ENCODE data around the gene TTC16.

Gene TTC16

DNA sequence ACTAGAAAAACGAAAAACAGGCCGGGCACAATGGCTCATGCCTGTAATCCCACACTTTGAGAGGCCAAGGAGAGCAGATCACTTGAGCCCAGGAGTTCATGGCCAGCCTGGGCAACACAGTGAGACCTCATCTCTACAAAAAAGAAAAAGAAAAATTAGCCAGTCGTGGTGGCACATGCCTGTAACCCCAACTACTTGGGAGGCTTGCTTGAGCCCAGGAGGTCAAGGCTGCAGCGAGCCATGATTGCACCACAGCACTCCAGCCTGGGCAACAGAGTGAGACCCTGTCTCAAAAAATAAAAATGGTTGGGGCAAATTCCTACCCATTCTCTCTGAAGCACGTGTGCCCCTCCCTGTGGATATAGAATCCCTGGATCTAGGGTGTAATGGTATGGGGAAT is 17.5 kb upstream of the TTC16 start:
- no peak for ATAC-seq

DNA sequence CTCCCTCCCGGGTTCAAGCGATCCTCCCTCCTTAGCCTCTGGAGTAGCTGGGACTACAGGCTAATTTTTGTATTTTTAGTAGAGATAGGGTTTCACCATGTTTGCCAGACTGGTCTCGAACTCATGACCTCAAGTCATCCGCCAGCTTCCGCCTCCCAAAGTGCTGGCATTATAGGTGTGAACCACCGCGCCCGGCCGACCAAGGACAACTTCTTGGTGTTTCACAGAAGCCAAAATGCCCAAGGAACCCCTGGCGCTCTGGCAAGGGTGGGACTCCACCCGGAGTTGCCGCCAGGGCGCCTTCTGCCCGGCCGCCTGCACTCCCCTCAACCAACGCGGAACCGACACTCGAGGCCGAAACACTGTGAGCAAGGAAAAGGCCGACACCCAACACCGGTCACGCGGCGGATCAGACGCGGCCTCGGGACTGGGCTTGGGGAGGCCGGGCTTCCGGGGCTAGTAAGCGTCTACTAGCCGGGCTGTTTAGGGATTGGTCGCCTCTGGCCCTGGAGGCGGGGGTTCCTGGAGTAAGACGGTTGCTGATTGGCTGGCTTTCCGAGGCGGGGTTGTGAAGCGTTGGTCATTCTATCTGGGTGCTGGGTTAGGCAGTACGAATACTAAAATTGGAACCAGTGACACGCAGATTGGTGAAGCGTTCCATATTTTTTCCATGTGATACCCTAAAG is 16.8 kb upstream of the TTC16 start:
- ATAC-seq = peak; percentile 99

DNA sequence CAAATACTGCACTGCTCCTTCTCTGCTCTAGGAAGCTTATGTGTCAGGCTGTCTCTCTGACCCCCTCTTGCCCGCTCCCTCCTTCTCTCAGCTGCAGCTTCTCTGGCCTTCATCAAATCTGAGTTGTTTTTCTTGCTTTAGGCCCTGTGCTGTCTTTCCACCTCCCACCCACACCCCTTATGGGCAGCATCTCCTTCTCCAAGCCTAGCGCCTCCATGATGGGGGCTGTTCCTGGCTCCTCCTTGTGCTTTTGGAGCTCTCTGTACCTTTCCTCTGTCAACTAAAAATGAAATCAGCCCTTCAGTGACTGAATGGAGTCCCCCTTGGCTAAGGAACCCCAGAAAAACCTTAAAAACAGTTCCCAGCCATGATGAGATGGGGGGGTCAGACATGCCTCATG is 15.7 kb upstream of the TTC16 start:
- ATAC-seq = no peak

DNA sequence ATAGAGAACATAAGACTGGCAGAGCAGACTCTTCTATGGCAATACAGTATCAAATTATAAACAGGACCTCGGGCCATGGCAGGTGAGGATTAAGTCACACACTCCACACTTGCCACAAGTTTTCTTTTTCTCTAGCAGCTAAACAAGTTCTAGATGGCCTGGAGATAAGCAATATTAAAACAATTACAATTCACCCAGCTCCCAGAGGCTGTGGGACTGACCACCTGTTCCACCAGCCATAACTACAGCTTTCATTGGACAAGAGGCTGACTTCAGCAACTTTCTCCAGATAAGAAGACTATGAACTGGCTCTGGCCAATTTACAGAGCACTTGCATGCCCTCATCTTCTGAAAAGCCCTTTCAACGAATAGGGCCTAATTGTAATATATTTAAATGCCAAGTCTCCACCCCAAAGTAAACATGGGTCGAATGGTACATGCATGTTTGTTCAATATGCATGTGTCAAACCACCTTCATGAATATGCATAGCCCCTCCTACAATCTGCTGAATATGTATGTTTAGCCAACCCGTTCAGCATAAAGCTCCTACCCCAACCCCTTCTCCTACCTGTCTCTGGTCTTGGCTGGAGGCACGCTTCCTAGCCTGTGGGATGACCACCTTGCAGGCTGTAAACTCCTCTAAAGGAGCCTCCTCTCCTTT is 15.2 kb upstream of the TTC16 start:
- no peak for ATAC-seq

DNA sequence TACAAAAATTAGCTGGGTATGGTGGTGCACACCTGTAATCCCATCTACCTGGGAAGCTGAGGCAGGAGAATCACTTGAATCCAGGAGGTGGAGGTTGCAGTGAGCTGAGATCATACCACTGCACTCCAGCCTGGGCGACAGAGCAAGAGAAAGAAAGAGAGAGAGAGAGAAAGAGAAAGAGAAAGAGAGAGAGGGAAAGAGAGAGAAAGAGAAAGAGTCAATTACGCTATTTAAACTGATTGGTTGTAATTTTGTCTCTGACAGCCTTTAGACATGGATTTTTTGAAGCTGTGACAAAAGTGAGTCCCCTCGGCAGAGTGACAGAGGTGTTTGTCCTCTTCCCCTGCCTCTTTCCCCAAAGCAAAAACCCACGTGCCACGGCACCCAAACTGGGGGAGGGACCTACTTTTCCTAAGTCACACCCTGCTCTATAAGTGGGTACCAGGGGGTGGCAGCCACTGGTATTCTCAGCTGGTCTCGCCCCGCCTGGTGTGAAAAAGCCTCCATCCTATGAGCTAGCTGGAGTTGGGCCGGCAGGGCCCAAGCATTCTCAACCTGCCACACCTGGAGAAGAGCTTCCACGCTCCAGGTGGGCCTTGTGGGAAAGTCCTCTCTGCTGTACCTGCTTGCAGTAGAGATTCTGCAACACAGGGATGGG is 12.5 kb upstream of the TTC16 start:
- no peak for ATAC-seq

DNA sequence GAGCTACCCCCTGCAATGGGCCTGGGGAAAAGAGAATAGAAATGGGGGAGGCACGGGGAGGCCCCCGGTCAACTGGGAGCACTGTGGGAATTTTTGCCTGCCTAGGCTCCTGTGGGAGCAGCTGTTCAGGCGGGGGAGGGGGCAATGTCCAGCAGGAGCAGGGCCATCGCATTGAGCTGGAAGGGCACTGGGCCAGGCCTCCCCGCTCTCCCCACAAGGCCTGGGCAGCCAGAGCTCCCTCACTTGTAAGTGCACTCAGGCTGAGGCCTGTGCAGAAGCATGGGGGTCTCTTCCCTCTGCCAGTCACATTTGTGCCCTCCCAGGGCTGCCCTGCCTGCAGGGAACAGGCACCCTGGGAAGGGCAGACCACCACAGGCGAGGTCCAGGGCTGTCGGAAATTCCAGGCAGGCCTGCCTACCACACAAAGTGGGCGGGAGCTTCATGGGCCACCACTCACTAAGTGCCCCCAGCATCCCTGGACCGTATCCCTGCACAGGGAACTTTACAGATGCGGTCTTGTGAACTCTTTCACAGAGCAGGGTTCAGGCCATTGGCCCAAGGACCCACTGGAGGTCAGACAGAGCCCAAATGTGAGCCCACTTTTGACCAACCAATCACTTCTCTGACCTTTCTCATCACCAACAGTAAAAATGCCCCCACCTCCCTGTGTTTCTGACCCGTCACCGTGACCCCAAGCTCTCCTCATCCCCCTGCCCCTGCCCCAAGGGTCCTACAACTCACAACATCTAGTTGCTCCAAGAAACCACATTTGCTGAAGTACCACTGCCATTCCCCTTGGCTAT is 10.1 kb upstream of the TTC16 start:
- ATAC-seq = no peak

DNA sequence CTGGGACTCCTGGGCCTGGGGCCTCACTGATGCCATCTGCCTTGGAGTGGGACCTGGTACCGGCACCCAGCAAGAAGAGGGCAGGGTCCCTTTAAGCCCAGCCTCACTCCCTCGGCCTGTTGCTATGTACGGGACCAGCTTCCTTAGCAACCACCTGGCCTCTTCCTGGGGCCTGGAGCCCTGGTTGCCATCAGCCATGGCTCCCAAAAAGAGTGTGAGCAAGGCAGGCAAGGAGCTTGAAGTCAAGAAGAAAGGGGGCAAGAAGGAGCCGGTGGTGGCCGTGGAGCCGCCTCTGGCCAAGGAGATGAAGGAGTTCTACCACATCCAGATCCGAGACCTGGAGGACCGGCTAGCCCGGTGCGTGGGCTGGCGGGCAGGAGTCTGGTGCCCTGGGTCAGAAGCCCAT is 9.0 kb upstream of the TTC16 start, which contains the start of gene CFAP157:
CFAP157 (plus strand) TSS at position 153 of the 406 bp plus-strand sequence; CDS start at position 197, 44 bp downstream.
- no peak for ATAC-seq

DNA sequence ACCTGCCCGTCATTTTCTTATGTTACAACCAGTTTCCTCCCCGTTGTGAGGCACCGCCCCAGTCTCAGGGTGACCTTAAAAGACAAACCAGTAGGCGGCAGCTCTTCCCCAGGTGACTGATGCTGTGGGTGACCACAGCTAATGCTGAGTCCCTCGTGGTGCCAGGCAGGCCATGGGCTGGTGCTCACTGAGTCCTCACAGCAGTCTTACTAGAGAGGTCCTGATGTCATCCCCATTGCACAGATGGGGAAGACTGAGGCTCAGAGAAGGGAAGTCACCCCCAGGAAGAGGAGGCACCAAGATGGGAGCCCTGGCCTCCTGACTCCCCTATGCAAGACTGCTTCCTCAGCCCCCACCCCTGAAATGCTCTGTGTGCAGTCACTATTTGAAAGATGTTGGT is 8.1 kb upstream of the TTC16 start:
- ATAC-seq = peak; percentile 65 to 84

DNA sequence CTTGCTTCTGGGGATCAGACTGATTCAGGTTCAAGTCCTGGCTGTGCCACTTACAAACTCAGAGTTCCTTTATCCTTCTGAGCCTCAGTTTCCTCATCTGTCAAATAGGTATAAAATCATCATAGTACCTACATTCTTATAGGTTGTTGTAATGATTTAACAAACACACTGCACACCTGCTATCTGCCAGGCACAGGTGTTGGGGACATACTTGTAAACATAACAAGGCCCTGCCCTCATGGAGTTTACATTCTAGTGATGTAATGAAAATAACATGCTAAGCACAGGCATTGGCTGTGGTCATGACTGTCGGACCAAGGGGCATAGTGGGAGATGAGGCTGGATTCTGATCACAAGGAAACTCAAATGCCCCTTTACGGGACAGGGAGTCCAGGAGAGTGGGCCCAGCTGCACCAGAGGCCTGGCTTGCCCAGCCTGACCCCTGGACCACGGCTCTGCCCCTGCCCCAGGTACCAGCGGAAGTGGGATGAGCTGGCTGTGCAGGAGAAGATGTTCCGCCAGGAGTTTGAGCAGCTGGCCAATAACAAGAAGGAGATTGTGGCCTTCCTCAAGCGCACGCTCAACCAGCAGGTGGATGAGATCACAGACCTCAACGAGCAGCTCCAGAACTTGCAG is 6.8 kb upstream of the TTC16 start:
- no peak for ATAC-seq

DNA sequence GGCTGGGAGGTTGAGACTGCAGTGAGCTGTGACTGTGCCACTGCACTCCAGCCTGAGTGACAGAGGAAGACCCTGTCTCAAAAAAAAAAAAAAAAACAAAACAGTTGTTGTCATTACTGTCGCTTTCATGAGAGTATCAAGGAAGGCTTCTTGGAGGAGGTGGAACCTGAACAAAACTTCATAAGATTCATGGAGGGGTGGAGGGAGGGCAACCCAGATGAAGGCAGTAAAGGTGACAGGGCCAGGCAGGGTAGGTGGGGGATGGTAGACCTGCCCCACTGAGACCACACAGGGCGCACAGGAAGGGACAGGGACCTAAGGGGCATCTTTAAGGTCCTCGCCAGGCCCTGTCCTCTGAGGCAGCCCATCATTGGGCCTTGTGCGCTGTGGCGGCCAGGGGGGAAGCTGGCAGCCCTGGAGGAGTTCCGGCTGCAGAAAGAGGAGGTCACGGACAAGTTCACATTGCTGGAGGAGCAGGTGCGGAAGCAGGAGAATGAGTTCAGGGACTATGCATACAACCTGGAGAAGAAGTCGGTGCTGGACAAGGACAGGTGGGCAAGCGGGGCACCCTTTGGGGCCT is 5.6 kb upstream of the TTC16 start:
- ATAC-seq = no peak

DNA sequence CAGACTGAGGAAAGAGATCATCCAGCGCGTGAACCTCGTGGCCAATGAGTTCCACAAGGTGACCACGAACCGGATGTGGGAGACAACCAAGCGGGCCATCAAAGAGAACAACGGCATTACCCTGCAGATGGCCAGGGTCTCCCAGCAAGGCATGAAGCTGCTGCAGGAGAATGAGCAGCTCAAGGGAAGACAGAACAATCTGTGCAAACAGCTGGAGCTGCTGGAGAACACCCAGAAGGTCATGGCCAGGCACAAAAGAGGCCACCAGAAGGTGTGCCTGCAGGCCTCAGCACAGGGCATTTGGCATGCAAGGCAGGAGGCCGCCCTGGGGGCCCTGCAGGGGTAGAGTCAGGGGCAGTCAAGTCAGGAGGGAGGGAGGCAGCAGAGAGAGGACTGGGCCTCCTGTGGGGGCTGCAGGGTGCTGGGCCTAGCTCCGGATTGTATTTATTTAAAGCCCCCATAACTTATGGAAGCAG is 4.6 kb upstream of the TTC16 start:
- ATAC-seq = no peak

DNA sequence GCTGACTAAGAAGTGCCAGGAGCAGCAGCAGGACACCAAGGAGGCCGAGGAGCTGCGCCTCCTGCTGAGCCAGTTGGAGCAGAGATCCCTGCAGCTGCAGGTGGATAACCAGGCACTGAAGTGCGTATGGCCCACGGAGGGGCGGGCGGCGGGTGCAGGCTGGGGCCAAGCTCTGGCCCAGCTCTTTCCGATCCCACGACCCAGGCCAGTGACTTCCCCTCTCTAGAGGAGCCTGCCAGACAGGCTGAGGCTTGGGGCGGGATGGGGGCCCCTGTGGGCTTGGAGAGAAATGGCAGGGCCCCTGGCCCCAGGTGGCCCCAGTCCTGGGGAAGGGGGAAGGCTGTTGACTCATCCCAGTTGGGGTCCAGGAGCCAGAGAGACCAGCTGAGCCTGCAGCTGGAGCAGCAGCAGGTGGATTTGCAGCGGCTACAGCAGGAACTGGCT is 4.0 kb upstream of the TTC16 start:
- no peak for ATAC-seq

DNA sequence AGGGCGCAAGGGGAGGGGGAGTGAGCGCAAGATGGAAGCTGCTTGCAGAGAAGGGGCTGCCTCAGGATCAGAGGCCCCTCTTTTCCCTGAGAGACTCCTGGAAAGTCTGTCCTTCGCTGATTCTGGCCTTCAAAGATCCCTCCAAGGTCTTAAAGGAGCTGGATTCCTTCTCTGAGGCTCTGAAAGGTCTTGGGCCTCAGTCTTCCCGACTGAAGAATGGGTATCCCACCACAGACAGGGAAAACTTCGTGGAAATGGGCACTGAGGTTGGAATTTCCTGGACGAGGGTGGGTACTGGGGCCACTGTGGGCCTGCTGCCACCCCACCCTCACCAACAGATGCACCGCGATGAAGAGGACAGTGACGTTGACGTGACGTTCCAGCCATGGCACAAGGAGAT is 3.5 kb upstream of the TTC16 start:
- no peak for ATAC-seq

DNA sequence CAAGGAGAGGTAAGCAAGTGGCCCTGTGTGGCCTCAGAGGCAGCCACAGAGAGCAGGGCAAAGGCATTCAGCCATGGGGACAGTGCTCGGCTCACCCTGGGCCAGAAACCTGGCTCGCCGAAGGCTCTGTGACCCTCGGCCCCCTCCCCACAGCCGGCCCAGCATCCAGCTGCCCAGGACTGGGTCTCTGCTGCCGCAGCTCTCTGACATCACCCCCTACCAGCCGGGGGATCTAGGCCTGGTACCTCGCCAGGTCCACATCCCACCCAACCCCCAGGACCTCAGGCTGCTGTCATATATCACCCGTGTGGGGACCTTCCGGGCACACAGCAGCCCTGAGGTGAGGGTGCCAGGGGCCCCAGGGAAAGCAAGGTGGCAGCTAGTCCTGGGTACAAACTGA is 3.0 kb upstream of the TTC16 start:
- ATAC-seq = no peak

DNA sequence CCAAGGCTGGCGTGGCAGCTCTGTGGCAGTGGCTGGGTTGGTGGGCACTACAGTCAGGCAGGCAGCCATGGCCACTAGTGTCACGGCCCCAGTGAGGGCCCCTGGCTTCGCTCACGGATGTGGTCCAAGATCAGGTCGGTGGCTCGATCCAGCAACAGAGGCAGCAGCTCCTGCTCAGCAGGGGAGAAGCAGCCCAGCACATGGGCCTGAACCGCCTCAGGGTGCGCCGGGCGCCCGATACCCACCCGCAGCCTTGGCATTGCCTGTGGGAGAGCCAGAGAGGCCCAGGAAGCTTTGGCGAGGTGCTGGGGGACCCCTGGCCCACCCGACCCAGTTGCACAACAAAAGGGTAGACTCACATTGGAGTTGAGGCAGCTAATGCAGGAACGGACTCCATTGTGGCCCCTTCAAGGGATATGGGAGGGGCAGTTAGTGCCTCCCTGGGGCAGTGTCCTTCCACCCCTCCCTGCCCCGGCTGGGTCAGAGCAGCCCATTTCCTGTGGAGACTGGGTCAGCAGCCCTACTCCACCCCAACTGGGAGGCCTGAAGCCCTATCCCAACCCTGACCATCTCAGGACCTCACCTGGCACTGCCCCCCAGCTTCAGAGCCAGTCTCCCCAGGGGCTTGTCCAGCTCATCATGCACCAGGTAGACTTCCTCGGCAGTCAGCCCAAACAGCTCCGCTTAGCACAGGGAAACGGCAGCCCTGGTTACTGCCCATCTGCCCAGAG is 1.7 kb upstream of the TTC16 start:
- no peak for ATAC-seq

DNA sequence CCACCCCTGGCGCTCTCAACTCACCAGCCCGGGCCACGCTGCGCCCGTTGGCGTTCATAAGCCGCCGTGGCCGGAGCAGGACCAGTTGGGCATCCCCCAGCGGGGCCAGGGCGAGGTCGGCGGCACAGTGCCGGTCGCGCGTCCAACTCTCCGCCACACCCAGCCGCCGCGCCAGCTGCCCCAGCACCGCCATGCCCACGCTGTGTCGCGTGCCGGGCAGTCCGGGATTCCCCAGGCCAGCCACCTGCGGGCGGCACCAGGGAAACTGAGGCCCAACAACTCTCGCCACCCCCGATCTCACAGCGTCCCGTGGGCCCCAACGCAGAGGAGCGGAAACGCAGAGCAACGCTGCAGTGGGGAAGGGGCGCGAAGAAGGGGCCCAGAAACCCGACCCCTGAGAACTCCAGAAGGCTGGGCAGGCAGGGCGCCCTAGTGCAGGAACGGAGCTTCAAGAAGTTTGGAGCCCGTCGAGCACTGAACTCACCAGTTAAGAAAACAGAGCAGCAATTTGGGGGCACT is 869 bp upstream of the TTC16 start:
- peak in 1 of 2 donors; percentile 0 for ATAC-seq

DNA sequence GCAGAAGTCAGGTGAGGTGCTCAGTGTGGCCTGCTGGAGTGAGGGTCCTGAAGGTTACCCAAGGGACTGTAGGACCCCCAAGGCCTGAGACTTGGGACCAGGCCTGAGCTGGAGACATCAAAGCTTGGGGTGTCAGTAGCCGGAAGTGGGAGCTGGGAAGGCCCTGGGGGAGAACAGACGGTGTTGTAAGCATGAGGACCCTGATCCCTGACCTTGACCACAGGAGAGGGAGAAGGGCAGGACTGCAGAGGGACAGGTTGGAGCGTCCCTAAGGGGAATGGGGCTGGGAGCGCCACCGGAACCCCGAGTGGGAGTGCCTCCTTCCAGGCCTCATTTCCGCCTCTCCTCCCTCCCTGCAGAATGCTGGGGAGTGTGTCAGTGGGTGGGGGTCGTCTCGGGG is 533 bp downstream of the TTC16 start:
- ATAC-seq = no peak

DNA sequence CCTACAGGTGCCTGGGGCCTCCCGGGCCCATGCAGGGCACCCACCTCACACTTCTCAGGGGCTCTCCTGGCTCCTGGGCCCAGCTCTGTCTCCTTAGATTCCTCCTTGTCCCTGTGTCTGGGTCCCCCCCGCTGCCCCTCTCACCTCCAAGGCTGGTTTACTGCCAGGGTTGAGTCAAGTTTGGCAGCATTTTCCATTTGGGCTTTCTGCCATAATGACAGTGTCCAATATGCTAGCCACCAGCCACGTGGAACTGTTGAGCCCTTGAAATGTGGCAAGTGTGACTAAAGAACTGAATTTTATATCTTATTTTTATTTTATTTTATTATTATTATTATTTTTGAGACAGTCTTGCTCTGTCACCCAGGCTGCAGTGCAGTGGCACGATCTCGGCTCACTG is 1.9 kb downstream of the TTC16 start:
- ATAC-seq = no peak

DNA sequence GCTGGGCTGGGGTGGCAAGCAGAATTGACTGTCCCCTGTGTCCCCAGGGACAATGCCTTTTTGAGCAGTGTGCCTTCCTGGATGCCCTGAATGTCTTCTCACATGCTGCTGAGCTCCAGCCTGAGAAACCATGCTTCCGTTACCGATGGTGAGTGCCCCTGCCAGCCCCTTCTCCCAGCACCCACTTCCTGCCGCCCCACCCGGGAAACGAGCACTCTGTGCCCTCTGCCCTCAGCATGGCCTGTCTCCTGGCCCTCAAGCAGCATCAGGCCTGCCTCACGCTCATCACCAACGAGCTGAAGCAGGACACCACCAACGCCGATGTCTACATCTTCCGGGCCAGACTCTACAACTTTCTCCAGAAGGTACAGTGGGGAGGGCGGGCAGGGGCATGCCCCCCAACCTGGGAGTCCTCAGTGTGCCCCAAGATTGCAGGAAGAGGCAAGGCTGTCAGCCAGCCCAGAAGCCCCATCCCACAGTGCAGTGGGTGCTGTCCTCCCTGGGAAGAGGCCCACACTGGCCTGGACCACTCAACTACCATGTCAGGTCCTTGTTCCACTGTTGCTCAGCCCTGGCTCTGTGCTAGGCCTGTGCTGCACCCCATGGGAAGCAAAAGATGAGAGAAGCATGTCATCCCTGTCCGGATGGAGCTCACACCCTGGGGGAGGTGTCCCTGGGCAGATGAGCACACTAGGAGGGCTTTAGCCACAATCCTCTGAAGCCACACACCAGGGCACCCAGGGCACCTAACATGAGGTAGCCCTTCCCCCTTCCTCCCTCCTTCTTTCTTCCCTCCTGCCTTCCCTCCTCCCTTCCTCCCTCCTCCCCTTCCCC is 4.4 kb downstream of the TTC16 start:
- no peak for ATAC-seq

DNA sequence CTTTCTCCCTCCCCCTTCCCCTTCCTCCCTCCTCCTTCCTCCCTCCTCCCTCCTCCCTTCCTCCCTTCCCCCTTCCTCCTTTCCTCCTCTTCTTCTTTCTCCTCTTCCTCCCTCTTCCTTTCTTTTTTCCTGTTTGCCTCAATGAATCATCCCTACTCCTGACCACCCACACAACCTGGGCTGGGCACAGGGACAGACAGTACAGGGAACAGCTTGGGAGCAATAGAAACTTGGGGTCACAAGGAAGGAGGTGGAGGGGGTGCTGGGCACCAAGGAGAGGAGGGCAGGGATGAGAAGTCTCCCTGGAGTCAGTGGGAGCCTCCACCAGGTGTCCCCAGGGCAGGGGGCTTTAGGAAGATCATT is 5.0 kb downstream of the TTC16 start:
- ATAC-seq = no peak

All from activated CD4-positive, CD25-positive, alpha-beta regulatory T cell treated with anti-CD3 and anti-CD28 coated beads, Interleukin-2, amount 50 U/mL, for 24 hours (primary cell).